Jurkat, Clone E6-1 (cell line): ENCODE results near the gene CCDC138. TPM values are rescaled to one million over a fixed set of nuclear protein-coding genes. Genes with fewer than 3 reads are reported as not detected.
A peak's percentile ranks its signal among the peaks of the same experiment; 100 is the strongest.
"Not testable (repeated sequence)": the region's sequence is repeated elsewhere in the genome, so short reads cannot be mapped to it uniquely, and the experiment has no call there.

Source experiments
- DNase-seq: peaks from one replicate; pipeline ENCODE4 v3.0.0-alpha.2; 2011; ENCODE audit warnings: low read depth, low spot score
- H3K4me3 ChIP-seq: 2 replicates; pipeline ENCODE4 v1.5.1; 2011; ENCODE audit warnings: mild to moderate bottlenecking, low read length, control low read depth, moderate library complexity
- polyA plus RNA-seq: library from polyadenylated mRNA; unstranded; fragments of >200 nt; gene quantifications from one replicate; pipeline ENCODE4 v1.2.1, GENCODE V29; 2012; ENCODE audit warnings: missing spikeins; ENCODE audit not compliant: insufficient read length, insufficient read depth

The CCDC138 gene
- polyA plus RNA-seq, result 24.5 TPM

- DNase-seq, result peak; percentile 87
- H3K4me3 ChIP-seq, result peak within 1 kb of the TSS; percentile 80
Measured at GRCh38 chr2:108786354-108787215, at the start of gene CCDC138. Gene CCDC138, plus strand, starts transcription at chr2:108786771. Its CDS starts 52 bp downstream, at chr2:108786823.

- DNase-seq, H3K4me3 ChIP-seq: not testable (repeated sequence)
Measured at GRCh38 chr2:108757973-108758372, 28.6 kb upstream of the CCDC138 start.

DNA sequence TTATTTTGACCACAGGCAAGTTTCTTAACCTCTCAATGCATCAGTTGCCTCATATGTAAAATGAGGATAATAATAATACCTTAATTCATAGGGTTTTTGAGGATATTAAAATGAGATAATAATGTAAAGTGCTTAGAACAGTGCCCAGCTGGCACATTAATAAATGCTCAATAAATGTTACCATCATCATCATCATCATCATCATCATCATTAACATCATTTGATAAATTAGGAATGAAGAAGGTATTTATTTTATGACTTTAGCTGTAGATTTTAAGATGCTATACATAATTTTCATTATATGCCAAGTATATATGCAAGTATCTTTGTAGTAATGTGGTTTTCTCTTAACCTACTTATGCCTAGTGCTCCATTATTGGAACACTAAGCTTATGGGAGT is 24.0 kb upstream of the CCDC138 start:
- H3K4me3 ChIP-seq, DNase-seq: not testable (repeated sequence)

DNA sequence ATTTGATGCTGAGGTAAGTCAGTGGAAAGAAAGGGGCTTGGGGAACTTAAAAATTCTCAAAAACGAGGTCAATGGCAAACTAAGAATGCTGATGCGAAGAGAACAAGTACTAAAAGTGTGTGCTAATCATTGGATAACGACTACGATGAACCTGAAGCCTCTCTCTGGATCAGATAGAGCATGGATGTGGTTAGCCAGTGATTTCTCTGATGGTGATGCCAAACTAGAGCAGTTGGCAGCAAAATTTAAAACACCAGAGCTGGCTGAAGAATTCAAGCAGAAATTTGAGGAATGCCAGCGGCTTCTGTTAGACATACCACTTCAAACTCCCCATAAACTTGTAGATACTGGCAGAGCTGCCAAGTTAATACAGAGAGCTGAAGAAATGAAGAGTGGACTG is 19.9 kb upstream of the CCDC138 start:
- H3K4me3 ChIP-seq, result not testable (repeated sequence)
- DNase-seq, result peak; percentile 47

DNA sequence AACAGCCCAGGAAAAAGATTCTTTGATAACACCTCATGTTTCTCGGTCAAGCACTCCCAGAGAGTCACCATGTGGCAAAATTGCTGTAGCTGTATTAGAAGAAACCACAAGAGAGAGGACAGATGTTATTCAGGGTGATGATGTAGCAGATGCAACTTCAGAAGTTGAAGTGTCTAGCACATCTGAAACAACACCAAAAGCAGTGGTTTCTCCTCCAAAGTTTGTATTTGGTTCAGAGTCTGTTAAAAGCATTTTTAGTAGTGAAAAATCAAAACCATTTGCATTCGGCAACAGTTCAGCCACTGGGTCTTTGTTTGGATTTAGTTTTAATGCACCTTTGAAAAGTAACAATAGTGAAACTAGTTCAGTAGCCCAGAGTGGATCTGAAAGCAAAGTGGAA is 18.7 kb upstream of the CCDC138 start:
- DNase-seq, result peak; percentile 83
- H3K4me3 ChIP-seq, result peak overlapping the region; percentile 27

DNA sequence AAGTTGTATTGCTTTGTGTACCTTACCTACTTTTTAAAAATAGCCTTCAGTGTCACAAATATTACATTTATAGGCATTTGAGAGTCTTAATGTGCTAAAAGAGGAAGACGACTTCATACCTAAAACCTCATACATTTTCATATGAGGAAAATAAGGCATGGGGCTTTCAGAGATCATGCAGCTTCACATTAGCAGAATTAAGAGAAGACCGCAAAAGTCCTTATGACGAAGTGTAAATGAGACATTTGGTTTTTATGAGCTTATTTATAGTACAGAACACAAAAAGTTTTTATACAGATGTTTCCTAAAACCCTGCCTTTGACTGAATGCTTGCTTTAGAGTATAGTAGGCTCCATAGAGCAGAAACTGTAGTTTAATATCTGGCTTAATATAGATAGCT is 10.1 kb upstream of the CCDC138 start:
- no peak overlapping the region for H3K4me3 ChIP-seq
- DNase-seq, result no peak

- peak; percentile 84 for DNase-seq
- peak overlapping the region; percentile 9 for H3K4me3 ChIP-seq
Measured at GRCh38 chr2:108778857-108779256, 7.7 kb upstream of the CCDC138 start.

GRCh38 chr2:108786008-108786353 is 590 bp upstream of the CCDC138 start:
- DNase-seq, result no peak
- peak overlapping the region; percentile 80 for H3K4me3 ChIP-seq

GRCh38 chr2:108787216-108787541 is 608 bp downstream of the CCDC138 start:
- no peak for DNase-seq
- H3K4me3 ChIP-seq, result peak overlapping the region; percentile 80

DNA sequence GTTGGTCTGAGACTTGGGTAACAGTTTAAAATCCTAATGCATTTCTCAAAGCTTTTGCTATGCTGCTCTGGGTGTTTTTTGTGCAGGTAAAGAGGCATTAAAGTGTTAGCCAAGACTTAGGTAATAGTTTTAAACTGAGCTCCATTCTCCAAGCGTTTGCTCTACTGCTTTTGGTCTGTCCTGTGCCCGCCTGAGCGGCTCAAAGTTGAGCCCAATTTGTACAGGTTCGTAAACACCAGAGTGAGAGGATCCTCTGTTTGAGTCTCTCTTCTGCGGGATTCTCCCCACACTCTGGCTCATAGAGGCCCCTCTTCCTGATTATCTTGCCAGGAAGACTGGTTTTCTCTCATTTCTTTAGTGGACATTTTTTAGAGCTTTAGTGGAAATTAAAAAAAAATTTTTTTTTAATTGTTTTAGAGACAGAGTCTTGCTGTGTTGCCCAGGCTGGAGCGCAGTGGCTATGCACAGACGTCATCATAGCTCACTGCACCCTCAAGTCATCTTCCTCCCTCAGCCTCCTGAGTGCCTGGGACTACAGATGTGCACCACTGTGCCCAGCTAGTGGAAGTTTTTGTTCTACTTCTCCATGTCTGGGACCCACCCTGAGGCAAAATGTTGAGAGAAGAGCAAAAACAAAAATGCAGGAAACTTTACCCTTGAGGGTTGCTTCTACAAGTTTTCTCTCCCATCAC is 16.6 kb downstream of the CCDC138 start:
- no peak overlapping the region for H3K4me3 ChIP-seq
- DNase-seq, result no peak

GRCh38 chr2:108805032-108805431 is 18.5 kb downstream of the CCDC138 start:
- DNase-seq, result no peak
- H3K4me3 ChIP-seq, result no peak overlapping the region

DNA sequence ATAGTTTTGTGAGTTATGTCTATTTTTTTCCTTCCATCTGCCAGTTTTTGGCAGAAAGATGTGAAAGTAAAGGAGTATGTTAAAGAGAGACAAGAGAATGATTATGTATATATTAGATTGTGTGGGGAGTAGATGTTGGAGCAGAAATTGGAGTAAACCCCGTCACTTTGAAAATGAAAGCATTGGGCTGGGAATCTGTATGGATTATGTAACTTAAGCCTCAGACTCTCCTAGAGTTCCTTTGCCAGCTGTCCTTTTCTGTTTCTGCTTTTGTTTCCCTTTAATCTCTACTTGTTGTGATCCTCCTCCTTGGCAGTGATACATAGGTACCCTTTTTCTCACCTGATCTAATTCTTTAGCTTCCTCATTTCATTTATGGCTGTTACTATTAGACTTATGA is 19.2 kb downstream of the CCDC138 start:
- no peak for DNase-seq
- no peak overlapping the region for H3K4me3 ChIP-seq

DNA sequence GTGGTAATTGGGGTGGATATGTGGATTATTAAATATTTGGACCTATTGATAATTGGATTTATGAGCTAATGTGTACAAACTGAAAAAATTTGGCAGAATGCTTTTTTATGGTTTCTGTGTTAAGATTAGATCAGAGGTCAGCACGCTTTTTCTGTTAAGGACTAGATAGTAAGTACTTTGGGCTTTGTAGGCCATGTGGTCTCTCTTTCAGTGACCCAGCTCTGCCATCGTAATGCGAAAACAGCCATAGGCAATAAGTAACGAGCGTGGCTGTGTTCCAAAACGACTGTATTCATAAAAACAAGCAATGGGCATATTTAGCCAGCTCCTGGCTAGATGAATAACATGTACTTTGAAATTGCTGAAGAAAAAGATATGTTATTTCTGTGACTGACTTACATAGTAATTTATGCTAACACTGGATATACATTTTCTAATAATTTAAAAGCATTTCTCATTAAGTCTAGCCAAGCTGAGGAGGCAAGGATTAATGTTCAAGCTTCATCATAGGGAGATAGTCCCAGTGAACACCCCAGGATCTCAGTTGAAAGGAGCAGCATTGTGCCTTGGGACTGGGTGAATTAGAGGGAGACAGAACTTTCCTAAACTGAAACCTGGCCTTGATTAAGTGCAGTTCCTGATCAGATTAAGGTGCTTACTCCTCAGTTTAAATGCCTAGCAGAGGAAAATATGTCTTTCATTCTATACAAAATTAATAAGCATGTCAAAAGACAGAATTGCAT is 20.0 kb downstream of the CCDC138 start:
- DNase-seq, result no peak
- H3K4me3 ChIP-seq, result no peak overlapping the region

GRCh38 chr2:108809936-108810335 is 23.4 kb downstream of the CCDC138 start:
- no peak for DNase-seq
- no peak overlapping the region for H3K4me3 ChIP-seq

DNA sequence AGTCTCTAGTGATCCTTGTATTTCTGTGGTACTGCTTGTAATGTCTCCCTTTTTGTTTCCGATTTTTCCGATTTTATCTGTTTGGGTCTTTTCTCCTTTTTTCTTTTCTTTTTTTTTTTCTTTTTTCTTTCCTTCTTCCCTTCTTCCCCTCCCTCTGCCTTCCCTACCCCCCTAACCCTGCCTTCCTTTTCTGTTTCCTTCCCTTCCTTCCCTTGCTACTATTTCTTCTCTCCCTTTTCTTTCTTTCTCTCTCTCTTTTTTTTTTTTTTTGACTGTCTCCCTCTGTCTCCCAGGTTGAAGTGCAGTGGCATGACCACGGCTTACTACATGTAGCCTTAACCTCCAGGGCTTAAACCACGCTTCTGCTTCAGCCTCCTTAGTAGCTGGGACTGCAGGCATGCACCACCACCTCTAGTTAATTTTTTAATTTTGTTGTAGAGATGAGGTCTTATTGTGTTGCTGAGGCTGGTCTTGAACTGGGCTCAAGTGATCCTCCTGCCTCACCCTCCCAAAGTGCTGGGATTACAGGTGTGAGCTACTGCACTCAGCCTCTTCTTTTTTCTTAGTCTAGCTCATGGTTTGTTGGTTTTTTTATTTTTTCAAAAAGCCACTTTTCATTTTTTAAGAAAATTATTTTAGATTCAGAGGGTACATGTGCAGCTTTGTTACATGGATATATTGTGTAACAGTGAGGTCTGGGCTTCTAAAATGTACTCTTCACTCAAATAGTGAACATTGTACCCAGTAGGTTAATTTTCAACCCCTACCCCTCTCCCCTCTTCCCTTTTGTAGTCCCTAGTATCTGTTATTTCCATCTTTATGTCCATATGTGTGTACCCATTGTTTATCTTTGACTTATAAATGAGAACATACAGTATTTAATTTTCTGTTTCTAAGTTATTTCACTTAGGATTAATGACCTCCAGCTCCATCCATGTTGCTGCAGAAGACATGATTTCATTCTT is 24.7 kb downstream of the CCDC138 start:
- no peak for DNase-seq
- H3K4me3 ChIP-seq, result no peak overlapping the region

DNA sequence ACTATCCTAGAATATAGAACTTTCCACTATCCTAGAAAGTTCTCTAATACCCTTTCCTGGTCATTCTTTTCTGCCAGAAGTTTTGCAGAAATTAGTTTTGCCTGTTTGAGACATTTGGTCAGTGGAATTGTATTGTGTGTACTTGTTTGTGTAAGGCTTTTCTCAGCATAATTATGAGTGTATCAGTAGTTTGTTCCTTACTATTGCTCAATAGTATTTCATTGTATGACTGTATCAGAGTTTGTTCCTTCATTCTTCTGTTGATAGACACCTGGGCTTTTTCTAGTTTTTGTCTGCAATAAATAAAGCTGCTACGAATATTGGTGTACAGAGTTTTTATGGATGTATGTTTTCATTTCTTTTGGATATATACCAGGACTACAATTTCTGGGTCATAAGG is 27.2 kb downstream of the CCDC138 start:
- DNase-seq, result no peak
- H3K4me3 ChIP-seq, result no peak overlapping the region

DNA sequence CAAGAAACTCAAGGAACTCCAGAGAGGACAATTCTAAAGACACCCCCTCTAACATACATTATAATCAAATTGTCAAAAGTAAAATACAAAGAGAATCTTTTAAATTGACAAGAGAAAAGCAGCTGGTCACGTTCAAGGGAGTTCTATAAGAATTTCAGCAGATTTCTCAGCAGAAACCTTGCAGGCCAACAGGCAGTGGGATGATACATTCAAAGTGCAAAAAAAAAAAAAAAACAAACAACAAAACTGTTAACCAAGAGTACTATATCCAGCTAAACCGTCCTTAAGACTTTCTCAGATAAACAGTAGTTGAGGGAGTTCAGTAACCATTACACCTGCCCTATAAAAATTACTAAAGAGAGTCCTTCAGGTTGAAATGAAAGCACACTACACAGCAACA is 33.9 kb downstream of the CCDC138 start:
- DNase-seq, result no peak
- H3K4me3 ChIP-seq, result no peak overlapping the region

GRCh38 chr2:108823286-108823685 is 36.7 kb downstream of the CCDC138 start:
- H3K4me3 ChIP-seq, result no peak overlapping the region
- DNase-seq, result no peak
